Bronchial epithelial cell (primary cell): ENCODE results near the gene SLC34A2. TPM values are rescaled to one million over a fixed set of nuclear protein-coding genes. Genes with fewer than 3 reads are reported as not detected.
A peak's percentile ranks its signal among the peaks of the same experiment; 100 is the strongest.

Experiments used
- DNase-seq: peaks from one replicate; pipeline ENCODE4 v3.0.0-alpha.2; 2010; ENCODE audit warnings: low read depth
- FAIRE-seq: peaks from 2 replicates; lab custom pipeline; 2011; peaks lifted over from hg19 to GRCh38; lab: Jason Lieb, UNC
- H3K27me3 ChIP-seq: 2 replicates; pipeline ENCODE4 v1.5.1; 2011; ENCODE audit warnings: low read length; ENCODE audit not compliant: control insufficient read depth, insufficient read depth
- H3K36me3 ChIP-seq: 2 replicates; pipeline ENCODE4 v1.5.1; 2011; ENCODE audit warnings: low read length; ENCODE audit not compliant: control insufficient read depth, insufficient read depth
- H3K4me3 ChIP-seq: 2 replicates; pipeline ENCODE4 v1.5.1; 2011; ENCODE audit warnings: mild to moderate bottlenecking, low read depth, low read length, control low read depth
- CTCF ChIP-seq: IDR thresholded peaks from 2 replicates; pipeline ENCODE4 v1.5.1; 2011; ENCODE audit warnings: mild to moderate bottlenecking, moderate library complexity, low read length, control low read depth, inconsistent platforms; ENCODE audit not compliant: insufficient read depth, severe bottlenecking
- total RNA-seq: library from RNA; depleted of rRNA; stranded (reverse); fragments of >200 nt; gene quantifications from 2 replicates; pipeline ENCODE4 v1.2.1, GENCODE V29; 2014

SLC34A2 gene
- total RNA-seq, 1 donor from 2014 or later, result under 0.01 TPM

DNA sequence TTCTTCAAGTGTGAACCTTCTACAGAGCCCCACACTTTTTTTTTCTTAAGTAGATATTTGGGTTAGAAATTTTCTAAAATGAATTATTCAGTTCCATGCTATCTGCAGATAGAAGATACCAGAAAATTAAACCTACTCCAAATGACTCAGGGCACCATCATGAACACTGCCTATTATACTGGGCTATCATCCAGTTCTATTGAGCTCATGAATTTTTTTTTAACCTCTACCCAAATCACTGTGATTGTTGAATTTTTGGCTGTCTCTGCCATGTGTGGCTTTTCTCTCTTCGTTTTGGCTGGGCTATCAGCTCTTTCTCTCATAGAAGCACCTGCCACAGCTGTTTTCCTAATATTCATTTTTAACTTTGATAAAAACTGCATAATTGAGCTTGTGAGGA lies 31.0 kb upstream of the SLC34A2 start:
- peak; percentile 18 for DNase-seq
- no peak for TF ChIP-seq CTCF
- Histone ChIP-seq H3K36me3 (no peaks in the 10 kb centered on the region), H3K27me3 (peaks cover 2% of the 10 kb centered on the region), H3K4me3 (no peak overlapping the region)
- FAIRE-seq, result no peak

DNA sequence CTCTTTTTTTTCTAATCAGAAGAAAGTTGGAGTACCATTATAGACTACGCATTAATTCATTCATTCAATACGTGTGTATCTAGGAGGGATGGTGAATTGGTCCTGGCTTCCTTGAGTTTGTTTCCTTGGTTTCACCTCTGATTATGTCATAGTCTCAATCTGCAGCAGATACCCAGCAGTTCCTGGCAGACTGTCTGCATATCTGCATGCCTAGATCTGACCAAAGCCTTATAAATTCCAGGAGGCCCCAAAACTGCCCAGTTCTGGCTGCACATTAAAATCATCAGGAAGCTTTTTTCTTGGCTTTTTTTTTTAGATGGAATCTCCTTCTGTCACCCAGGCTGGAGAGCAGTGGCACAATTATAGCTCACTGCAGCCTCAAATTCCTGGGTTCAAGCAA lies 27.2 kb upstream of the SLC34A2 start:
- DNase-seq (no peak), FAIRE-seq (no peak)
- TF ChIP-seq CTCF, result no peak
- Histone ChIP-seq H3K36me3 (no peaks in the 10 kb centered on the region), H3K4me3 (no peak overlapping the region), H3K27me3 (peaks cover 1% of the 10 kb centered on the region)

GRCh38 chr4:25632135-25632534 lies 23.5 kb upstream of the SLC34A2 start:
- H3K36me3 ChIP-seq, result no peaks in the 10 kb centered on the region
- DNase-seq, result peak; percentile 66
- H3K4me3 ChIP-seq, result no peak overlapping the region
- FAIRE-seq, result no peak
- TF ChIP-seq CTCF, result no peak
- no peaks in the 10 kb centered on the region for H3K27me3 ChIP-seq

GRCh38 chr4:25633541-25633940 lies 22.1 kb upstream of the SLC34A2 start:
- Histone ChIP-seq H3K27me3 (no peaks in the 10 kb centered on the region), H3K4me3 (no peak overlapping the region), H3K36me3 (no peaks in the 10 kb centered on the region)
- FAIRE-seq (no peak), DNase-seq (no peak)
- TF ChIP-seq CTCF, result no peak

- no peak for TF ChIP-seq CTCF
- DNase-seq (peak; percentile 88), FAIRE-seq (no peak)
- Histone ChIP-seq H3K27me3 (no peaks in the 10 kb centered on the region), H3K4me3 (no peak overlapping the region), H3K36me3 (no peaks in the 10 kb centered on the region)
Measured at GRCh38 chr4:25635501-25635900, 20.1 kb upstream of the SLC34A2 start.

- FAIRE-seq (no peak), DNase-seq (no peak)
- H3K27me3 ChIP-seq, result no peaks in the 10 kb centered on the region
- H3K36me3 ChIP-seq, result no peaks in the 10 kb centered on the region
- no peak for TF ChIP-seq CTCF
- H3K4me3 ChIP-seq, result no peak overlapping the region
Measured at GRCh38 chr4:25637581-25638220, 17.9 kb upstream of the SLC34A2 start.
